ENCODE measurements around the gene GNGT2. TPM values are rescaled to one million over a fixed set of nuclear protein-coding genes. Genes with fewer than 3 reads are reported as not detected.

The GNGT2 gene
- polyA plus RNA-seq, 1 donor from 2014 or later: not detected

- Histone ChIP-seq H3K9me2 (ENCODE audit: insufficient read depth, low read length) (no peaks in the 10 kb centered on the region), H3K27me3 (ENCODE audit: insufficient read depth, low read depth, low read length) (no peaks in the 10 kb centered on the region), H3K4me2 (ENCODE audit: low read length) (peak overlapping the region; percentile 97), H3K9me3 (ENCODE audit: low read length) (no peaks in the 10 kb centered on the region), H3K36me3 (ENCODE audit: insufficient read depth, low read length) (no peaks in the 10 kb centered on the region), H2AFZ (ENCODE audit: low read depth, low read length) (peak overlapping the region; percentile 61), H3K27ac (ENCODE audit: low read length) (peak overlapping the region; percentile 88), H4K20me1 (ENCODE audit: insufficient read depth) (no peaks in the 10 kb centered on the region), H3K4me3 (ENCODE audit: low read length) (peak overlapping the region; percentile 92), H3F3A (ENCODE audit: insufficient read depth, low read length, poor library complexity, severe bottlenecking) (no peaks in the 10 kb centered on the region), H3K79me2 (replicated peaks; ENCODE audit: insufficient read depth, low read length) (no peaks in the 10 kb centered on the region), H3K9ac (ENCODE audit: low read length) (peak overlapping the region; percentile 76)
- TF ChIP-seq TAF1 (IDR thresholded peaks at IDR 0.05; ENCODE audit: low read depth): no peak
- TF ChIP-seq MXI1 (conservative IDR thresholded peaks at IDR 0.05; ENCODE audit: poor library complexity, severe bottlenecking): no peak
- no peak for TF ChIP-seq EP300 (conservative IDR thresholded peaks at IDR 0.05; ENCODE audit: poor library complexity, severe bottlenecking)
- TF ChIP-seq SMC3 (conservative IDR thresholded peaks at IDR 0.05; ENCODE audit: poor library complexity): no peak
- TF ChIP-seq RAD21 (conservative IDR thresholded peaks at IDR 0.05): no peak
- TF ChIP-seq POLR2AphosphoS5 (IDR thresholded peaks at IDR 0.05): no peak
- TF ChIP-seq REST (IDR thresholded peaks at IDR 0.05; ENCODE audit: borderline replicate concordance): no peak
These were observed 18.9 kb downstream of the GNGT2 start for GRCh38 chr17:49191409-49191916.

- Histone ChIP-seq H3K79me2 (replicated peaks; ENCODE audit: insufficient read depth, low read length) (no peaks in the 10 kb centered on the region), H2AFZ (ENCODE audit: low read depth, low read length) (no peak overlapping the region), H3K9me2 (ENCODE audit: insufficient read depth, low read length) (no peaks in the 10 kb centered on the region), H3F3A (ENCODE audit: insufficient read depth, low read length, poor library complexity, severe bottlenecking) (no peaks in the 10 kb centered on the region), H3K36me3 (ENCODE audit: insufficient read depth, low read length) (no peaks in the 10 kb centered on the region), H3K27me3 (ENCODE audit: insufficient read depth, low read depth, low read length) (no peaks in the 10 kb centered on the region), H3K4me2 (ENCODE audit: low read length) (no peak overlapping the region), H3K9me3 (ENCODE audit: low read length) (no peaks in the 10 kb centered on the region), H3K9ac (ENCODE audit: low read length) (no peak overlapping the region), H4K20me1 (ENCODE audit: insufficient read depth) (no peaks in the 10 kb centered on the region), H3K27ac (ENCODE audit: low read length) (no peak overlapping the region), H3K4me3 (ENCODE audit: low read length) (no peak overlapping the region)
- TF ChIP-seq EZH2 (IDR thresholded peaks at IDR 0.05; ENCODE audit: borderline replicate concordance, insufficient read depth, low read length, poor library complexity, severe bottlenecking) (no peak), RAD21 (conservative IDR thresholded peaks at IDR 0.05) (no peak), MXI1 (conservative IDR thresholded peaks at IDR 0.05; ENCODE audit: poor library complexity, severe bottlenecking) (no peak), REST (IDR thresholded peaks at IDR 0.05; ENCODE audit: borderline replicate concordance) (no peak), CTCF (IDR thresholded peaks at IDR 0.05; ENCODE audit: poor library complexity, severe bottlenecking) (no peak), EP300 (conservative IDR thresholded peaks at IDR 0.05; ENCODE audit: poor library complexity, severe bottlenecking) (no peak), POLR2AphosphoS5 (IDR thresholded peaks at IDR 0.05) (no peak), TAF1 (IDR thresholded peaks at IDR 0.05; ENCODE audit: low read depth) (no peak), SMC3 (conservative IDR thresholded peaks at IDR 0.05; ENCODE audit: poor library complexity) (no peak)
These were observed 19.4 kb downstream of the GNGT2 start for GRCh38 chr17:49190932-49191331.

All from neural cell (in vitro differentiated cells).